ENCODE data around the gene WNT9A. TPM values are rescaled to one million over a fixed set of nuclear protein-coding genes. Genes with fewer than 3 reads are reported as not detected.
"Not testable (repeated sequence)": the region's sequence is repeated elsewhere in the genome, so short reads cannot be mapped to it uniquely, and the experiment has no call there.

The WNT9A gene
- total and polyA plus RNA-seq, 2 experiments from 2014 or later, result 1.5 to 2.8 TPM

DNA sequence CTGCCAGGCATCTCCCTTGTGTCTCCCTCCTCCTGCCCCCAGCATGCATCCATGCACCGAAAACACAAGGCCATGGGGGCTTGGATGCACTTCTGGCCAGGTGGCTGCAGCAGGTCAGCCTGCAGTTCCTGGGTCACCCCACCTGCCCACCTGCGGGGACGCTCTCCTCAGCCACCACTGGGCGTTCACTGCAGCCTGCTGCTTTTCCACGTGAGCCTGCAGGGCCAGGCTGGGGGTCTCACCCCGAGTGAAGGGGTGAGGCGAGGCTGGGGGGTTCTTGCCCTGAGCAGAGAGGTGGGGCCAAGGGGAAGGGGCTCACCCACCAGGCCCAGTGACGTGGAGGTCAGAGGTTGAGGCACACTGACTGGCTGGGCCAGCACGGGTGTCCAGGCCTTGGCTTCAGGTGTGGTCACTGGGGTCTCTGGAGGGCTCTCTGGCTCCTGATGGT lies 64.6 kb downstream of the WNT9A start:
- Histone ChIP-seq H3K9me2 (replicated peaks; ENCODE audit: insufficient read depth) (no peaks in the 10 kb centered on the region), H3K4me3 (no peak overlapping the region), H4K20me1 (ENCODE audit: insufficient read depth, poor library complexity, severe bottlenecking) (no peaks in the 10 kb centered on the region), H3K9me3 (ENCODE audit: low read depth) (no peaks in the 10 kb centered on the region), H3K79me2 (no peaks in the 10 kb centered on the region), H3K4me1 (ENCODE audit: insufficient read depth) (peaks cover 28% of the 10 kb centered on the region), H3K36me3 (replicated peaks; ENCODE audit: insufficient read depth, low read depth) (no peaks in the 10 kb centered on the region), H3K4me2 (no peak overlapping the region), H3K27ac (no peak overlapping the region), H3K27me3 (peaks cover 11% of the 10 kb centered on the region), H2AFZ (no peak overlapping the region)
- TF ChIP-seq EZH2phosphoT487 (IDR thresholded peaks at IDR 0.05; ENCODE audit: low read depth, severe bottlenecking, unreplicated experiment) (no peak), EZH2 (IDR thresholded peaks at IDR 0.05; ENCODE audit: borderline replicate concordance) (no peak)
- TF ChIP-seq, protein P1, sequence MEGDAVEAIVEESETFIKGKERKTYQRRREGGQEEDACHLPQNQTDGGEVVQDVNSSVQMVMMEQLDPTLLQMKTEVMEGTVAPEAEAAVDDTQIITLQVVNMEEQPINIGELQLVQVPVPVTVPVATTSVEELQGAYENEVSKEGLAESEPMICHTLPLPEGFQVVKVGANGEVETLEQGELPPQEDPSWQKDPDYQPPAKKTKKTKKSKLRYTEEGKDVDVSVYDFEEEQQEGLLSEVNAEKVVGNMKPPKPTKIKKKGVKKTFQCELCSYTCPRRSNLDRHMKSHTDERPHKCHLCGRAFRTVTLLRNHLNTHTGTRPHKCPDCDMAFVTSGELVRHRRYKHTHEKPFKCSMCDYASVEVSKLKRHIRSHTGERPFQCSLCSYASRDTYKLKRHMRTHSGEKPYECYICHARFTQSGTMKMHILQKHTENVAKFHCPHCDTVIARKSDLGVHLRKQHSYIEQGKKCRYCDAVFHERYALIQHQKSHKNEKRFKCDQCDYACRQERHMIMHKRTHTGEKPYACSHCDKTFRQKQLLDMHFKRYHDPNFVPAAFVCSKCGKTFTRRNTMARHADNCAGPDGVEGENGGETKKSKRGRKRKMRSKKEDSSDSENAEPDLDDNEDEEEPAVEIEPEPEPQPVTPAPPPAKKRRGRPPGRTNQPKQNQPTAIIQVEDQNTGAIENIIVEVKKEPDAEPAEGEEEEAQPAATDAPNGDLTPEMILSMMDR (IDR thresholded peaks at IDR 0.05; ENCODE audit: poor library complexity), result no peak
- no peak for DNase-seq (ENCODE audit: low spot score)
- WGBS (ENCODE audit: low lambda C conversion rate, missing lambda C conversion rate), result 92% methylated on average over 9 of the region's 9 CpGs

DNA sequence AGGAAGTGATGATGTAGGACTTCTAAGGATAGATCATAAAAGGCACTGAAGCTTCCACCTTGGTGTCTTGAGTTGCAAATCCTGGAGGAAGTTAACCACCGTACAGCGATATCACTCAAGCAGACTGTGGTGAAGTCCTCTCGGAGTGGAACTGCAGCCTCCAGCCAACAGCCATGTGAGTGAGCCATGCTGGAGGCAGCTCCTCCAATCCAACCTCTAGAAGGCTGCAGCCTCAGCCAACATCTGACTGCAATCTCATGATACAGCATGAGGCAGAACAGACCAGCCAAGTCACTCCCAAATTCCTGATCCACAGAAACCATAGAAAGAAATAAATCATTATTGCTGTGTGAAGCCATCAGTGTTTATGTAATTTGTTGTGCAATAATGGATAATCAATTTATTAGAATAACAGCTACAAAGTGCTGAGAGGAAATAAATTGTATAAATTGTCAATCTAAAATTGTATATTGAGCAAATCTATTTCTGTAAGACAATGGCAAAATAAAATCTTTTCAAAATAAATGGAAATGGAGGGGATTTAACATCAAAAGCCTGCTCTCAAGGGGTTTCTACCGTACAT lies 67.3 kb downstream of the WNT9A start:
- Histone ChIP-seq H3K79me2 (no peaks in the 10 kb centered on the region), H3K9me2 (replicated peaks; ENCODE audit: insufficient read depth) (no peaks in the 10 kb centered on the region), H3K4me1 (ENCODE audit: insufficient read depth) (peaks cover 5% of the 10 kb centered on the region), H3K36me3 (replicated peaks; ENCODE audit: insufficient read depth, low read depth) (no peaks in the 10 kb centered on the region), H3K27ac (no peak overlapping the region), H3K9me3 (ENCODE audit: low read depth) (no peaks in the 10 kb centered on the region), H4K20me1 (ENCODE audit: insufficient read depth, poor library complexity, severe bottlenecking) (no peaks in the 10 kb centered on the region), H3K27me3 (peaks cover 11% of the 10 kb centered on the region), H2AFZ (no peak overlapping the region), H3K4me3 (no peak overlapping the region), H3K4me2 (no peak overlapping the region)
- WGBS (ENCODE audit: low lambda C conversion rate, missing lambda C conversion rate), result 89% methylated on average over 4 of the region's 4 CpGs
- DNase-seq (ENCODE audit: low spot score), result no peak
- no peak for TF ChIP-seq EZH2phosphoT487 (IDR thresholded peaks at IDR 0.05; ENCODE audit: low read depth, severe bottlenecking, unreplicated experiment)
- TF ChIP-seq, protein P1 (IDR thresholded peaks at IDR 0.05; ENCODE audit: poor library complexity), result no peak
- TF ChIP-seq EZH2 (IDR thresholded peaks at IDR 0.05; ENCODE audit: borderline replicate concordance), result no peak

DNA sequence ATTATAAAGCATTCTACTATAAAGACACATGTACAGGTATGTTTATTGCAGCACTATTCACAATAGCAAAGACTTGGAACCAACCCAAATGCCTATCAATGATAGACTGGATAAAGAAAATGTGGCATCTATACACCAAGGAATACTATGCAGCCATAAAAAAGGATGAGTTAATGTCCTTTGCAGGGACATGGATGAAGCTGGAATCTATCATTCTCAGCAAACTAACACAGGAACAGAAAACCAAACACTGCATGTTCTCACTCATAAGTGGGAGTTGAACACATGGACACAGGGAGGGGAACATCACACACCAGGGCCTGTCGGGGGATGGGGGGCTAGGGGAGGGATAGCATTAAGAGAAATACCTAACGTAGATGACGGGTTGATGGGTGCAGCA lies 69.9 kb downstream of the WNT9A start:
- H4K20me1 ChIP-seq (ENCODE audit: insufficient read depth, poor library complexity, severe bottlenecking); H3K79me2 ChIP-seq; H2AFZ ChIP-seq; H3K36me3 ChIP-seq (replicated peaks; ENCODE audit: insufficient read depth, low read depth); H3K27ac ChIP-seq; H3K9me2 ChIP-seq (replicated peaks; ENCODE audit: insufficient read depth); H3K9me3 ChIP-seq (ENCODE audit: low read depth); H3K4me3 ChIP-seq; H3K4me2 ChIP-seq; DNase-seq (ENCODE audit: low spot score); H3K4me1 ChIP-seq (ENCODE audit: insufficient read depth): not testable (repeated sequence)
- WGBS (ENCODE audit: low lambda C conversion rate, missing lambda C conversion rate), result 90% methylated on average over 3 of the region's 3 CpGs
- H3K27me3 ChIP-seq, result peaks cover 11% of the 10 kb centered on the region

DNA sequence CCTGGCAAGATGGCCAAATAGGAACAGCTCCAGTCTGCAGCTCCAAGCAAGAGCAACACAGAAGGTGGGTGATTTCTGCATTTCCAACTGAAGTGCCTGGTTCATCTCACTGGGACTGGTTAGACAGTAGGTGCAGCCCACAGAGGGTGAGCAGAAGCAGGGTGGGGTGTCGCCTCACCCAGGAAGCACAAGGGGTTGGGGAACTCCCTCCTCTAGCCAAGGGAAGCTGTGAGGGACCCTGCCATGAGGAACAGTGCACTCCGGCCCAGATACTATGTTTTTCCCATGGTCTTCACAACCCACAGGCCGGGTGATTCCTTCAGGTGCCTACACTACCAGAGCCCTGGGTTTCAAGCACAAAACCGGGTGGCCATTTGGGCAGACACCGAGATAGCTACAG lies 75.8 kb downstream of the WNT9A start:
- 75% methylated on average over 5 of the region's 5 CpGs for WGBS (ENCODE audit: low lambda C conversion rate, missing lambda C conversion rate)
- not testable (repeated sequence) for H2AFZ ChIP-seq; H4K20me1 ChIP-seq (ENCODE audit: insufficient read depth, poor library complexity, severe bottlenecking); H3K9me2 ChIP-seq (replicated peaks; ENCODE audit: insufficient read depth); H3K4me3 ChIP-seq; H3K4me2 ChIP-seq; H3K27me3 ChIP-seq; H3K36me3 ChIP-seq (replicated peaks; ENCODE audit: insufficient read depth, low read depth); H3K4me1 ChIP-seq (ENCODE audit: insufficient read depth); H3K9me3 ChIP-seq (ENCODE audit: low read depth); DNase-seq (ENCODE audit: low spot score); H3K79me2 ChIP-seq; H3K27ac ChIP-seq
